Liver (tissue), 9 donors: ENCODE measurements around the gene SORCS2. TPM values are rescaled to one million over a fixed set of nuclear protein-coding genes. Genes with fewer than 3 reads are reported as not detected.

ENCODE experiments used
- DNase-seq: peaks from one replicate; pipeline ENCODE4 v3.0.0-alpha.2; 2017; ENCODE audit warnings: low spot score
- H3K27ac ChIP-seq, 2 donors: one replicate each; pipeline ENCODE4 v1.7.0; 2013; ENCODE audit warnings: inconsistent platforms in 2 of 2, low read length in 2 of 2, control low read depth in 1 of 2, low read depth in 1 of 2, mild to moderate bottlenecking in 1 of 2
- H3K27me3 ChIP-seq, 4 donors: one replicate each; pipeline versions ENCODE4 v1.6.1 to v1.7.0; 2013; ENCODE audit warnings: low read length in 3 of 4, inconsistent platforms in 1 of 4, mild to moderate bottlenecking in 1 of 4, moderate library complexity in 1 of 4; ENCODE audit not compliant: control insufficient read depth in 4 of 4, insufficient read depth in 4 of 4
- H3K36me3 ChIP-seq, 4 donors: one replicate each; pipeline versions ENCODE4 v1.6.1 to v1.7.0; 2013; ENCODE audit warnings: low read length in 3 of 4, mild to moderate bottlenecking in 3 of 4, low read depth in 1 of 4, moderate library complexity in 1 of 4; ENCODE audit not compliant: control insufficient read depth in 4 of 4, insufficient read depth in 3 of 4
- H3K4me1 ChIP-seq, 4 donors: one replicate each; pipeline versions ENCODE4 v1.6.1 to v1.7.0; 2013; ENCODE audit warnings: low read length in 3 of 4, mild to moderate bottlenecking in 3 of 4, moderate library complexity in 1 of 4; ENCODE audit not compliant: control insufficient read depth in 4 of 4, insufficient read depth in 4 of 4
- H3K4me3 ChIP-seq, 3 donors: one replicate each; pipeline versions ENCODE4 v1.6.1 to v1.7.0; 2013; ENCODE audit warnings: low read length in 3 of 3, control low read depth in 1 of 3, low read depth in 1 of 3, mild to moderate bottlenecking in 1 of 3
- H3K9ac ChIP-seq, 2 donors: one replicate each; pipeline ENCODE4 v1.7.0; 2013; ENCODE audit warnings: low read length in 2 of 2, mild to moderate bottlenecking in 2 of 2, moderate library complexity in 2 of 2, control low read depth in 1 of 2, low read depth in 1 of 2
- H3K9me3 ChIP-seq, 4 donors: one replicate each; pipeline versions ENCODE4 v1.6.1 to v1.7.0; 2013; ENCODE audit warnings: low read length in 3 of 4; ENCODE audit not compliant: control insufficient read depth in 4 of 4
- ATF3 ChIP-seq: IDR thresholded peaks from 2 replicates; pipeline ENCODE4 v1.6.1; 2016; ENCODE audit warnings: antibody characterized with exemption
- CTCF ChIP-seq: fragments of 150-350 bp; IDR thresholded peaks from 2 replicates; pipeline ENCODE4 v1.5.1; 2017; ENCODE audit warnings: improper control_type of control experiment, low read depth, low read length; ENCODE audit not compliant: missing input control
- EGR1 ChIP-seq, 2 donors: IDR thresholded peaks; 2 replicates each; pipeline ENCODE4 v1.6.1; 2016 to 2018; ENCODE audit warnings: antibody characterized with exemption in 2 of 2, low read depth in 2 of 2
- FOXA1 ChIP-seq: IDR thresholded peaks from 2 replicates; pipeline ENCODE4 v1.6.1; 2016; ENCODE audit warnings: antibody characterized with exemption
- FOXA2 ChIP-seq: IDR thresholded peaks from 2 replicates; pipeline ENCODE4 v1.6.1; 2016; ENCODE audit warnings: antibody characterized with exemption
- GABPA ChIP-seq, 2 donors: IDR thresholded peaks in 1 of 2; conservative IDR thresholded peaks in 1 of 2; 2 replicates each; pipeline ENCODE4 v1.6.1; 2016; ENCODE audit warnings: antibody characterized with exemption in 2 of 2, mild to moderate bottlenecking in 1 of 2, moderate library complexity in 1 of 2
- HNF4A ChIP-seq, 2 donors: conservative IDR thresholded peaks; 2 replicates each; pipeline ENCODE4 v1.6.1; 2016; ENCODE audit warnings: antibody characterized with exemption in 2 of 2, mild to moderate bottlenecking in 2 of 2
- HNF4G ChIP-seq: IDR thresholded peaks from 2 replicates; pipeline ENCODE4 v1.6.1; 2016; ENCODE audit warnings: antibody characterized with exemption
- JUND ChIP-seq, 2 donors: IDR thresholded peaks; 2 replicates each; pipeline ENCODE4 v1.6.1; 2016; ENCODE audit warnings: antibody characterized with exemption in 2 of 2
- NR2F2 ChIP-seq: IDR thresholded peaks from 2 replicates; pipeline ENCODE4 v1.6.1; 2016; ENCODE audit warnings: antibody characterized with exemption
- RAD21 ChIP-seq, 2 donors: IDR thresholded peaks; 2 replicates each; pipeline ENCODE4 v1.6.1; 2016; ENCODE audit warnings: antibody characterized with exemption in 2 of 2, mild to moderate bottlenecking in 2 of 2
- RXRA ChIP-seq, 2 donors: IDR thresholded peaks; 2 replicates each; pipeline ENCODE4 v1.6.1; 2017 to 2018; ENCODE audit warnings: antibody characterized with exemption in 2 of 2, mild to moderate bottlenecking in 1 of 2
- SP1 ChIP-seq: IDR thresholded peaks from 2 replicates; pipeline ENCODE4 v1.6.1; 2018; ENCODE audit warnings: antibody characterized with exemption, mild to moderate bottlenecking
- TAF1 ChIP-seq: conservative IDR thresholded peaks from 2 replicates; pipeline ENCODE4 v1.6.1; 2016; ENCODE audit warnings: antibody characterized with exemption, mild to moderate bottlenecking
- YY1 ChIP-seq: IDR thresholded peaks from 2 replicates; pipeline ENCODE4 v1.6.1; 2016; ENCODE audit warnings: antibody characterized with exemption, mild to moderate bottlenecking
- WGBS: extraction: QIAGEN DNeasy Blood & Tissue Kit; methylation state at CpG from one replicate; pipeline ENCODE4 v1.1.7; 2013; 5-methylcytosine and 5-hydroxymethylcytosine counted together
- polyA plus RNA-seq, 2 donors: library from polyadenylated mRNA; stranded (reverse) in 1 of 2; unstranded in 1 of 2; fragments of 200-250 nt in 1 of 2; fragments of >200 nt in 1 of 2; fragmentation: Nextera tagmentation in 1 of 2; extraction: Ambion mirVana in 1 of 2; gene quantifications; one replicate each; pipeline versions ENCODE4 v1.2.1 to v1.2.3, GENCODE V29; 2013 to 2015
- total RNA-seq, 2 donors: library from RNA; depleted of rRNA; stranded (reverse); fragments of >200 nt; gene quantifications; one replicate each; pipeline ENCODE4 v1.2.3, GENCODE V29; 2014
- TF ChIP-seq, protein P1 (sequence below): IDR thresholded peaks from 2 replicates; pipeline ENCODE4 v1.6.1; 2016; ENCODE audit warnings: antibody characterized with exemption
- TF ChIP-seq, protein P2 (sequence below): IDR thresholded peaks from 2 replicates; pipeline ENCODE4 v1.6.1; 2016; ENCODE audit warnings: antibody characterized with exemption
- donor health status: healthy.
- donor health status: healthy.
- donor health status: healthy.
- donor health status: healthy.
- donor health status: healthy.

The SORCS2 gene
- total and polyA plus RNA-seq, 4 donors: 0.10 to 1.4 (median 0.92) TPM

- H3K9ac ChIP-seq: no peak overlapping the region
- no peak overlapping the region for H3K27ac ChIP-seq
- no peak for DNase-seq
- peaks cover 0 to 7% (median 4%) of the 10 kb centered on the region in 4 donors for H3K4me1 ChIP-seq
- no peaks in the 10 kb centered on the region for H3K27me3 ChIP-seq
- no peaks in the 10 kb centered on the region for H3K9me3 ChIP-seq
- 72% methylated on average over 16 of the region's 16 CpGs for WGBS
- no peaks in the 10 kb centered on the region for H3K36me3 ChIP-seq
- H3K4me3 ChIP-seq: no peak overlapping the region
- TF ChIP-seq FOXA1 (no peak), ATF3 (no peak), FOXA2 (no peak), RXRA (IDR thresholded peaks at IDR 0.05) (no peak), GABPA (IDR thresholded peaks at IDR 0.05 in 1 of 2, conservative IDR thresholded peaks at IDR 0.05 in 1 of 2) (no peak), CTCF (no peak), SP1 (no peak)
- TF ChIP-seq, protein P1, sequence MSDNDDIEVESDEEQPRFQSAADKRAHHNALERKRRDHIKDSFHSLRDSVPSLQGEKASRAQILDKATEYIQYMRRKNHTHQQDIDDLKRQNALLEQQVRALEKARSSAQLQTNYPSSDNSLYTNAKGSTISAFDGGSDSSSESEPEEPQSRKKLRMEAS: no peak
These were observed 255.7 kb downstream of the SORCS2 start for GRCh38 chr4:7448036-7448435.

- no peak for TF ChIP-seq HNF4G
- TF ChIP-seq RXRA (IDR thresholded peaks at IDR 0.05): no peak
- no peak for TF ChIP-seq JUND (IDR thresholded peaks at IDR 0.05)
- TF ChIP-seq NR2F2: no peak
- no peak for TF ChIP-seq CTCF
- TF ChIP-seq FOXA1: no peak
- TF ChIP-seq, protein P1: no peak
- no peak for TF ChIP-seq SP1
- no peak for TF ChIP-seq FOXA2
- no peak for TF ChIP-seq TAF1
- TF ChIP-seq EGR1 (IDR thresholded peaks at IDR 0.05; ENCODE audit: low read depth in 2 of 2): no peak
- no peak for TF ChIP-seq ATF3
- TF ChIP-seq GABPA (IDR thresholded peaks at IDR 0.05 in 1 of 2, conservative IDR thresholded peaks at IDR 0.05 in 1 of 2): no peak
- no peak for TF ChIP-seq HNF4A (conservative IDR thresholded peaks at IDR 0.05)
- TF ChIP-seq YY1: no peak
- TF ChIP-seq, protein P2, sequence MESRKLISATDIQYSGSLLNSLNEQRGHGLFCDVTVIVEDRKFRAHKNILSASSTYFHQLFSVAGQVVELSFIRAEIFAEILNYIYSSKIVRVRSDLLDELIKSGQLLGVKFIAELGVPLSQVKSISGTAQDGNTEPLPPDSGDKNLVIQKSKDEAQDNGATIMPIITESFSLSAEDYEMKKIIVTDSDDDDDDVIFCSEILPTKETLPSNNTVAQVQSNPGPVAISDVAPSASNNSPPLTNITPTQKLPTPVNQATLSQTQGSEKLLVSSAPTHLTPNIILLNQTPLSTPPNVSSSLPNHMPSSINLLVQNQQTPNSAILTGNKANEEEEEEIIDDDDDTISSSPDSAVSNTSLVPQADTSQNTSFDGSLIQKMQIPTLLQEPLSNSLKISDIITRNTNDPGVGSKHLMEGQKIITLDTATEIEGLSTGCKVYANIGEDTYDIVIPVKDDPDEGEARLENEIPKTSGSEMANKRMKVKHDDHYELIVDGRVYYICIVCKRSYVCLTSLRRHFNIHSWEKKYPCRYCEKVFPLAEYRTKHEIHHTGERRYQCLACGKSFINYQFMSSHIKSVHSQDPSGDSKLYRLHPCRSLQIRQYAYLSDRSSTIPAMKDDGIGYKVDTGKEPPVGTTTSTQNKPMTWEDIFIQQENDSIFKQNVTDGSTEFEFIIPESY: no peak
- TF ChIP-seq RAD21 (IDR thresholded peaks at IDR 0.05): no peak
- H3K27me3 ChIP-seq: no peaks in the 10 kb centered on the region
- H3K4me1 ChIP-seq: no peaks in the 10 kb centered on the region
- no peak overlapping the region for H3K4me3 ChIP-seq
- H3K27ac ChIP-seq: no peak overlapping the region
- DNase-seq: no peak
- H3K36me3 ChIP-seq: no peaks in the 10 kb centered on the region
- no peak overlapping the region for H3K9ac ChIP-seq
- H3K9me3 ChIP-seq: no peaks in the 10 kb centered on the region
- 80% methylated on average over 5 of the region's 5 CpGs for WGBS
These were observed 258.6 kb downstream of the SORCS2 start for GRCh38 chr4:7450775-7451433.
